Activated CD4-positive, alpha-beta T cell treated with anti-CD3 and anti-CD28 coated beads, Interleukin-2, amount 10 ng/mL, durations not matched to agents 7 days and 5 days (primary cell): ENCODE results near the gene CELSR1. TPM values are rescaled to one million over a fixed set of nuclear protein-coding genes. Genes with fewer than 3 reads are reported as not detected.

ENCODE experiments used
- CTCF ChIA-PET: fragments of 350-600 bp; sonication (Branson Sonifier 250); formaldehyde crosslinking; loops from one replicate; lab custom pipeline; 2021; ENCODE audit warnings: antibody characterized with exemption; lab: Charles Lee
- POLR2A ChIA-PET: fragments of 350-600 bp; sonication (Branson Sonifier 250); formaldehyde crosslinking; loops from one replicate; lab custom pipeline; 2021; ENCODE audit warnings: antibody characterized with exemption; lab: Charles Lee
- DNase-seq: peaks from one replicate; pipeline ENCODE4 v3.0.0-alpha.2; 2020
- H3K27ac Mint-ChIP-seq: one replicate; pipeline ENCODE4 v1.8.0; 2021; ENCODE audit warnings: mild to moderate bottlenecking, moderate library complexity, mixed read lengths
- H3K27me3 Mint-ChIP-seq: one replicate; pipeline ENCODE4 v1.8.0; 2021; ENCODE audit warnings: mixed read lengths
- H3K36me3 Mint-ChIP-seq: one replicate; pipeline ENCODE4 v1.8.0; 2021; ENCODE audit warnings: low read depth, mixed read lengths
- H3K4me1 Mint-ChIP-seq: one replicate; pipeline ENCODE4 v1.8.0; 2021; ENCODE audit warnings: mixed read lengths
- H3K4me3 Mint-ChIP-seq: one replicate; pipeline ENCODE4 v1.8.0; 2021; ENCODE audit warnings: mild to moderate bottlenecking, moderate library complexity, mixed read lengths
- H3K9me3 Mint-ChIP-seq: one replicate; pipeline ENCODE4 v1.8.0; 2021; ENCODE audit warnings: mixed read lengths
- total RNA-seq, 2 experiments: library from RNA; stranded (reverse); gene quantifications; one replicate each; pipeline ENCODE4 v1.2.3, GENCODE V29; 2021

Gene CELSR1
- total RNA-seq, 2 experiments from 2014 or later, result 0.20 to 0.23 TPM

GRCh38 chr22:46370584-46371291 is 166.7 kb downstream of the CELSR1 start:
- DNase-seq, result peak; percentile 17
- H3K9me3 Mint-ChIP-seq, result peaks cover 2% of the 10 kb centered on the region
- H3K4me1 Mint-ChIP-seq, result peaks cover 30% of the 10 kb centered on the region
- no peaks in the 10 kb centered on the region for H3K36me3 Mint-ChIP-seq
- no peak overlapping the region for H3K4me3 Mint-ChIP-seq
- CTCF ChIA-PET, result no interaction called here
- peak overlapping the region; percentile 69 for H3K27ac Mint-ChIP-seq
- POLR2A ChIA-PET, result no interaction called here
- peaks cover 2% of the 10 kb centered on the region for H3K27me3 Mint-ChIP-seq

DNA sequence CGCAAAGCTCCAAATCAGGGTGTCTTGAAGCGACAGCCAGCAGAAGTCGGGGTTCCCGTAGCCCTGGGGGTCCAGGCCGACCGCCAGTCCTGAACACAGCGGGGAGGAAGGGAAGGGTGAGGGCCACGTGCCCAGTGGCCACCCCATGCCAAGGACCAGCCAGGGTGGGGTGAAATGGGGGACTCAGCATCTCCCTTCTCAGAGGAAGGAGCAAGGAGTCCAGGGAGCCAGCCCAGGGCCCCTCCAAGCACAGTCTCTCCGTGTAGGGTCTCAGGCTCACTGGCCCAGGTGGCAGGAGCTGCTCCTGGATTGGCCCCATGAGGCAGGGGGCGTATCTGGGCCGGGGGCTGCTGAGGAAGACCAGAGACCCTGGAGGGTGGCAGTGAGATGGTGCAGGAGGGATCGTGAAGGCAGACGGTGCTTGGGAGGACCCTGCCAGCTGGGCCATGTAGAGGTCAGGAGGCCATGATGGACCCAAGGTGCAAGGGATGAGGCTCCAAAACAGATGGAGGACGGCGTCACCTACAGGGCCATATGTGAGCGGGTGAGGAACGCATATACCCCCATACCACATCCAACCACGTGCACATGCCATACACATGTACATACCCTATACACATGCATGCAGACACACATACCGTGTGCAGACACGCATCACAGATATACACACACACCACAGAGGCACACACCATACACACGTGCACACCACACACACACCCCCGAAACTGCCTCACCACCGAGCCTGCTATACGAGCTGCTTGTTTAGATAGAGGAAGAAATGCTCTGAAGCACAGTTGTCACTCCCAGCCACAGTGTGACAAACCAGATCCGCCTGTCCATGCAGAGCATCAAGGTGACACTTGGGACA is 167.5 kb downstream of the CELSR1 start:
- H3K27me3 Mint-ChIP-seq, result peaks cover 2% of the 10 kb centered on the region
- no peak for DNase-seq
- peaks cover 30% of the 10 kb centered on the region for H3K4me1 Mint-ChIP-seq
- ChIA-PET CTCF (interaction anchor here (1.0 kb wide), 1 partner anchor 173 kb away, joined by 4 read pairs; no protein-coding TSS in a partner anchor), POLR2A (no interaction called here)
- peak overlapping the region; percentile 69 for H3K27ac Mint-ChIP-seq
- no peaks in the 10 kb centered on the region for H3K9me3 Mint-ChIP-seq
- H3K4me3 Mint-ChIP-seq, result no peak overlapping the region
- no peaks in the 10 kb centered on the region for H3K36me3 Mint-ChIP-seq

- Mint-ChIP-seq H3K4me3 (no peak overlapping the region), H3K36me3 (no peaks in the 10 kb centered on the region), H3K4me1 (peaks cover 25% of the 10 kb centered on the region), H3K9me3 (no peaks in the 10 kb centered on the region), H3K27me3 (peaks cover 2% of the 10 kb centered on the region), H3K27ac (no peak overlapping the region)
- DNase-seq, result no peak
- ChIA-PET POLR2A (no interaction called here), CTCF (interaction anchor here (1.0 to 1.4 kb wide), 3 partner anchors 171 to 189 kb away, joined by 3 to 4 read pairs (median 3); no protein-coding TSS in a partner anchor)
Observed at GRCh38 chr22:46368871-46369715, 168.3 kb downstream of the CELSR1 start.

- POLR2A ChIA-PET, result interaction anchor here (0.6 kb wide), 1 partner anchor 34 kb away, joined by 4 read pairs; no protein-coding TSS in a partner anchor
- no peak for DNase-seq
- Mint-ChIP-seq H3K9me3 (no peaks in the 10 kb centered on the region), H3K4me1 (peaks cover 21% of the 10 kb centered on the region), H3K27me3 (peaks cover 2% of the 10 kb centered on the region), H3K27ac (no peak overlapping the region), H3K4me3 (no peak overlapping the region), H3K36me3 (no peaks in the 10 kb centered on the region)
- CTCF ChIA-PET, result interaction anchor here (0.9 to 1.9 kb wide), 13 partner anchors 9 to 355 kb away, joined by 3 to 9 read pairs (median 4); no protein-coding TSS in a partner anchor
Observed at GRCh38 chr22:46368422-46368821, 169.0 kb downstream of the CELSR1 start.

GRCh38 chr22:46367707-46368191 is 169.7 kb downstream of the CELSR1 start:
- Mint-ChIP-seq H3K27ac (no peak overlapping the region), H3K27me3 (peaks cover 2% of the 10 kb centered on the region), H3K4me3 (no peak overlapping the region), H3K4me1 (peaks cover 17% of the 10 kb centered on the region), H3K9me3 (no peaks in the 10 kb centered on the region), H3K36me3 (no peaks in the 10 kb centered on the region)
- ChIA-PET POLR2A (interaction anchor here (0.6 kb wide), 1 partner anchor 34 kb away, joined by 4 read pairs; no protein-coding TSS in a partner anchor), CTCF (interaction anchor here (0.6 to 1.9 kb wide), 22 partner anchors 9 to 354 kb away, joined by 3 to 9 read pairs (median 4); no protein-coding TSS in a partner anchor)
- DNase-seq, result peak; percentile 75

- POLR2A ChIA-PET, result no interaction called here
- Mint-ChIP-seq H3K36me3 (no peaks in the 10 kb centered on the region), H3K9me3 (no peaks in the 10 kb centered on the region), H3K27me3 (peaks cover 2% of the 10 kb centered on the region), H3K4me1 (peaks cover 19% of the 10 kb centered on the region), H3K4me3 (no peak overlapping the region), H3K27ac (no peak overlapping the region)
- no peak for DNase-seq
- CTCF ChIA-PET, result interaction anchor here (0.6 to 1.9 kb wide), 20 partner anchors 8 to 245 kb away, joined by 3 to 9 read pairs (median 4); no protein-coding TSS in a partner anchor
Observed at GRCh38 chr22:46366801-46367706, 170.4 kb downstream of the CELSR1 start.

GRCh38 chr22:46366327-46366731 is 171.1 kb downstream of the CELSR1 start:
- H3K27ac Mint-ChIP-seq, result no peak overlapping the region
- no peak for DNase-seq
- H3K9me3 Mint-ChIP-seq, result no peaks in the 10 kb centered on the region
- ChIA-PET CTCF (no interaction called here), POLR2A (no interaction called here)
- H3K36me3 Mint-ChIP-seq, result no peaks in the 10 kb centered on the region
- H3K4me1 Mint-ChIP-seq, result peaks cover 16% of the 10 kb centered on the region
- H3K4me3 Mint-ChIP-seq, result no peak overlapping the region
- H3K27me3 Mint-ChIP-seq, result no peaks in the 10 kb centered on the region

- no peak for DNase-seq
- Mint-ChIP-seq H3K27ac (no peak overlapping the region), H3K27me3 (no peaks in the 10 kb centered on the region), H3K4me1 (peaks cover 6% of the 10 kb centered on the region), H3K36me3 (no peaks in the 10 kb centered on the region), H3K9me3 (no peaks in the 10 kb centered on the region), H3K4me3 (no peak overlapping the region)
- ChIA-PET CTCF (no interaction called here), POLR2A (no interaction called here)
Observed at GRCh38 chr22:46365166-46365624, 172.2 kb downstream of the CELSR1 start.

DNA sequence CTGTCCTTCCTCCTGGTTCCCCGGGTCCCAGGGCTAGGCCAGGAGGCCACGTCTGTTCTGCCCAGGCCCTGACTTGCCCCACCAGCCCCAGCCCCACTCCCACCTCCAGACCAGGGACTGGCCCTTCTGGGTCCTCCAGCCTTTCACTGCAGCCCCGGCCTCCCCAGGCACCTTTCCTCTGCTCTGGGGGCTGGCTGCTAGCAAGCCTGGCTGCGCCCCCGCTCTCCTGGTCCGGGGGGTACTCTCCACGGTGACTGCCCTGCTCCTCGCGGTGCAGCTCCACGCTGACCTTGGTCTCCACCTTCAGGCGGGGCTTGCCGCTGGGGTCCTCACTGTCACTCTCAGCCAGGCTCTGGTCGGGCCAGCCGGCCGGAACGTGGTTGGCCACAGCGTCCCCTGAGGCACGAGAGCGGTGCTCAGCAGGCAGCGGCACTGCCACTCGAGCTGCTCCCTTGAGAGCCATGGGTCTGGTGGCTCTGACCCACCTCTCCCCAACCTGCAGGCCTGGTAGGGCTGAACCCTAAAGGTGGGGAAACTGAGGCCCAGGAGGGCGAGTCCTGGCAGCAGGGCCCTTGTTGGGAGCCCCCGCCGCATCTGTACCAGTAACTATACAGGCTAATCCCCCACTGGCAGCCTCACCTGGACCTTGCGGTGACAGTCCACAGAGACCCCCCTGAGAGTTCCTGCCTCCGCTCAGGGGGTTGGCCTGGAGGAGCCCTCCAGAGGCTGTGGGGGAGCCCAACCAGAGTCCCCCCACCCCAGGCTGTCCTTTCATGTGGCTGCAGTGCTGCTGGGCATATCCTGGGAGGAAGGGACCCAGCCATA is 172.9 kb downstream of the CELSR1 start:
- Mint-ChIP-seq H3K27me3 (no peaks in the 10 kb centered on the region), H3K36me3 (no peaks in the 10 kb centered on the region), H3K4me1 (peaks cover 5% of the 10 kb centered on the region), H3K27ac (no peak overlapping the region), H3K4me3 (no peak overlapping the region), H3K9me3 (no peaks in the 10 kb centered on the region)
- no peak for DNase-seq
- CTCF ChIA-PET, result no interaction called here
- POLR2A ChIA-PET, result no interaction called here

- ChIA-PET POLR2A (no interaction called here), CTCF (no interaction called here)
- H3K27ac Mint-ChIP-seq, result no peak overlapping the region
- no peak overlapping the region for H3K4me3 Mint-ChIP-seq
- no peaks in the 10 kb centered on the region for H3K27me3 Mint-ChIP-seq
- peaks cover 5% of the 10 kb centered on the region for H3K4me1 Mint-ChIP-seq
- H3K36me3 Mint-ChIP-seq, result no peaks in the 10 kb centered on the region
- DNase-seq, result no peak
- no peaks in the 10 kb centered on the region for H3K9me3 Mint-ChIP-seq
Observed at GRCh38 chr22:46363611-46364321, 173.7 kb downstream of the CELSR1 start.
